LNCaP clone FGC (cell line): ENCODE data around the gene CD163L1.
"Not testable (repeated sequence)": the region's sequence is repeated elsewhere in the genome, so short reads cannot be mapped to it uniquely, and the experiment has no call there.

ENCODE experiments used
- DNase-seq: peaks from one replicate; pipeline ENCODE4 v3.0.0-alpha.2; 2011; ENCODE audit warnings: low read depth
- H3K4me3 ChIP-seq: 2 replicates; pipeline ENCODE4 v1.5.1; 2011; ENCODE audit warnings: mild to moderate bottlenecking, low read depth, low read length, control low read depth
- TF ChIP-seq, protein P1 (sequence below): IDR thresholded peaks from 2 replicates; pipeline ENCODE4 v1.5.1; 2012; ENCODE audit warnings: mild to moderate bottlenecking; ENCODE audit not compliant: control insufficient read depth, insufficient read depth; ENCODE audit errors: extremely low read depth

CD163L1 gene

DNA sequence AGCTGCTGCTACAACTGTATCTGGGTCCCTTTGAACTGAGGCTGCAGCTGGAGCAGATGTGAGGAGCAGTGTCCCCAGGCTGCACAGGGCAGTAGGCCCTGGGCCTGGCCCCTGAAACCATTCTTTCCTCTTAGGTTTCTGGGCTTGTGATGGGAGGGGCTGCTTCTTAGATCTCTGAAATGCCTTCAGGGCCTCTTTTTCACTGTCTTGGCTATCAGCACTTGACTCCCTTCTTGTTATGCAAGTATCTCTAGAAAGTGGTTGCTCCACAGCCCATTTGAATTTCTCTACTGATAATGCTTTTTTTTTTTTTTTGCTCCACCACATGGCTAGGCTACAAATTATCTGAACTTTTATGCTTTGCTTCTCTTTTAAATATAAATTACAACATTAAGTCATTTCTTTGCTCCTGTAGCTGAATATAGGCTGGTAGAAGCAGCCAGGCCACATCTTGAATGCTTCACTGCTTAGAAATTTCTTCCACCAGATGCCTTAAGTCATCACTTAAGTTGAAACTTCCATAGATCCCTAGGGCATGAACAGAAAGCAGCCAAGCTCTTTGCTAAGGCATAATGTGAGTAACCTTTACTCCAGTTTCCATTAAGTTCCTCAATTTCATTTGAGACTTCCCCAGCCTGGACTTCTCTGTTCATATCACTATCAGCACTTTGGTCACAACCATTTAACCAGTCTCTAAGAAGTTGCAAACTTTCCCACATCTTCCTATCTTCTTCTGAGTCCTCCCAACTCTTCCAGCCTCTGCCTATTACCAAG is 98.9 kb downstream of the CD163L1 start:
- no peak for DNase-seq
- no peak overlapping the region for H3K4me3 ChIP-seq
- TF ChIP-seq, protein P1, sequence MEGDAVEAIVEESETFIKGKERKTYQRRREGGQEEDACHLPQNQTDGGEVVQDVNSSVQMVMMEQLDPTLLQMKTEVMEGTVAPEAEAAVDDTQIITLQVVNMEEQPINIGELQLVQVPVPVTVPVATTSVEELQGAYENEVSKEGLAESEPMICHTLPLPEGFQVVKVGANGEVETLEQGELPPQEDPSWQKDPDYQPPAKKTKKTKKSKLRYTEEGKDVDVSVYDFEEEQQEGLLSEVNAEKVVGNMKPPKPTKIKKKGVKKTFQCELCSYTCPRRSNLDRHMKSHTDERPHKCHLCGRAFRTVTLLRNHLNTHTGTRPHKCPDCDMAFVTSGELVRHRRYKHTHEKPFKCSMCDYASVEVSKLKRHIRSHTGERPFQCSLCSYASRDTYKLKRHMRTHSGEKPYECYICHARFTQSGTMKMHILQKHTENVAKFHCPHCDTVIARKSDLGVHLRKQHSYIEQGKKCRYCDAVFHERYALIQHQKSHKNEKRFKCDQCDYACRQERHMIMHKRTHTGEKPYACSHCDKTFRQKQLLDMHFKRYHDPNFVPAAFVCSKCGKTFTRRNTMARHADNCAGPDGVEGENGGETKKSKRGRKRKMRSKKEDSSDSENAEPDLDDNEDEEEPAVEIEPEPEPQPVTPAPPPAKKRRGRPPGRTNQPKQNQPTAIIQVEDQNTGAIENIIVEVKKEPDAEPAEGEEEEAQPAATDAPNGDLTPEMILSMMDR: no peak

DNA sequence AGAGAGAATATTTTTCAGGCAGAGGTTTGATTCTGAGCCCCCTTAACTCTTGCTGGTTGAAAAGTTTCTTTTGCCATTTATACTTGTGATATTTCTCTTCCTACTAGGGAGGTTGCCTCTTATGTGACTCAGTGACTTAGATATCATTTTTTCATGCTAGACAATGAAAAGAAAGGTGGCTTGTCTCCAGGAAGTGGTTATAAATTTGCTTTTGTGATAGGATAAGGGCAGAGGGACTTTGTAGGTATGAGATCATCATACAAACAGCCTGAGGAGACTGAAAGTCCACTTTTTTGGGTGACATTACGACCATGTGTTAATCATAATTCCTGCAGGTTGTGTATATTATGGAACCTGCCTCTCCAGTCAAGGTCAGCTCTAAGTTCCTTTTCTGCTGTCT is 104.3 kb downstream of the CD163L1 start:
- no peak for DNase-seq
- no peak overlapping the region for H3K4me3 ChIP-seq
- TF ChIP-seq, protein P1: no peak

DNA sequence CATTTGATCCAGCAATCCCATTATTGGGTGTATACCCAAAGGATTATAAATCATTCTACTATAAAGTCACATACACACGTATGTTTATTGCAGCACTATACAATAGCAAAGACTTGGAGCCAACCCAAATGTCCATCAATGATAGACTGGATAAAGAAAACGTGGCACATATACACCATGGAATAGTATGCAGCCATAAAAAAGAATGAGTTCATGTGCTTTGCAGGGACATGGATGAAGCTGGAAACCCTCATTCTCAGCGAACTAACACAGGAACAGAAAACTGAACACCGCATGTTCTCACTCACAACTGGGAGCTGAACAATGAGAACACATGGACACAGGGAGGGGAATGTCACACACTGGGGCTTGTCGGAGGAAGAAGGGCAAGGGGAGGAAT is 106.2 kb downstream of the CD163L1 start:
- DNase-seq, H3K4me3 ChIP-seq: not testable (repeated sequence)

DNA sequence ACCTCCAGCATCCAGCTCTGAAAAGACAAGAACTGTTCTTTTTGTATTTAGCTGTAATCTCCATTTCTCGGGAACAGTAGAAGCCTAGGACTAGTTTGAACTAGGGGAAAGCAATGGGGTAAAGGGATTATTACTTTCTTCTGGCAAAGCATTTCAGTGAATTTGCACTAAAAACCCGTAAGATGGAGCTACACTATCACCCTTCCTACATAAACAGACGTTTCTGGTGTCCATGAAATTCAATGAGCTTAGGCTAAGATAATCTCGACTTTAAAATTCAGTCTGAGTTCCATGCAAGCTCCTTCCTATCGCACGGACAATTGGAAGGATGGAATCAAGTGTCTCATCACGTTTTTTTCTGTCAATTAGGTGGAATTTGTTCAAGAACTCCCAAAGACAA is 116.0 kb downstream of the CD163L1 start:
- TF ChIP-seq, protein P1: no peak
- no peak overlapping the region for H3K4me3 ChIP-seq
- no peak for DNase-seq

DNA sequence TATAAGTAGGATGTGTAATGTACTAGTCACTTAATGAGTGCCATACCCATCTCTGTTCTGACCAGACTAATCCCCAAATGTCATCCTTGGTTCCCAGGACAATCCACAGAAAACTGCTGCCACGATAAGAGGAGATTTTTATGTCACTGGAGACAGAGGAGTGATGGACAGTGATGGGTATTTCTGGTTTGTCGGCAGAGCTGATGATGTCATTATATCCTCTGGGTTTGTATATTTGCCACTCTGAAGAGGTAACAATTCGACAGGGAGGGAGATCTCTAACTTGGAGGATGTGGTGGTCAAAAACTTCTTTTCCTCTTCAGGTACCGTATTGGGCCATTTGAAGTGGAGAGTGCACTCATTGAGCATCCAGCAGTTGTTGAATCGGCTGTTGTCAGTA is 119.8 kb downstream of the CD163L1 start:
- no peak for DNase-seq
- TF ChIP-seq, protein P1: no peak
- H3K4me3 ChIP-seq: no peak overlapping the region

DNA sequence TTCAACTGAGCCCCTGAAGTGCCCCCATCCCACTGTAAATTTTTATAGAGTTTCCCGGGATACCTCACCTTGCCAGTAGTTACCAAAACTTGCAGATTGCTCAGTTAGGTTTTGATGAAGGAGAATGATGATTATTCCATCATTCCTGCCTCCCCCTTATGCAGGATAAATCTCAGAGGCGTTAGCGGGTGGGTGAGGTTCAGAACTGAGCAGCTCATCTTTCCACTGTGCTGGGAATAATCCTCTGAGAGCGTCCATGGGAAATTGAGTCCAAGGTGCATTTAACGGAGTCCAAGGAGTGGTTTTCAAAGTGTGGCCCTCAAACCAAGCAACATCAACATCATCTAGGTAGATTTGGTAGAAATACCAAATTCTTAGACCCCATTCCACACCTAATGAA is 121.4 kb downstream of the CD163L1 start:
- no peak for DNase-seq
- TF ChIP-seq, protein P1: no peak
- no peak overlapping the region for H3K4me3 ChIP-seq

DNA sequence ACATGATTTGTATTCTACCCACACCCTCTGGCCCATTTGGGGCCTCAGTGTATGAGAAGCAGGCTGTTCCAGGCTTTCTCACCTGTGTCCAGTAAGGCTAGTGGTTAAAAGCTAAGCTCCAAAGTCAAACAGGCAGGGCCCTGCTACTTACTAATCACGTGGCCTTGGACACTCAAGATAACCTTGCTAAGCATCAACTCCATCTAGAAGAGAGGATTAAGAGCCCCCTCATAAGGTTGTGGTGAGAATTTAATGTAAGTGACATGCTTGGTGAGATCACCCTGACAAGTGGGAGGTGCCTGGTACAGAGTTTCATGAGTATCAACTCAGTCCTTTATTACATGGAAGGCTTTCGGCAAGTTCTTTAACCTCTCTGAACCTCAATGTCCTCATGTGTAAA is 122.3 kb downstream of the CD163L1 start:
- TF ChIP-seq, protein P1: no peak
- H3K4me3 ChIP-seq: no peak overlapping the region
- no peak for DNase-seq
